Endothelial cell of umbilical vein (primary cell): ENCODE results near the gene NNT. TPM values are rescaled to one million over a fixed set of nuclear protein-coding genes. Genes with fewer than 3 reads are reported as not detected.

Source experiments
- BruUV-seq: library from RNA; stranded (reverse); fragments of 400-500 nt; replicated peaks from 2 replicates; lab custom pipeline; 2021; lab: Mats Ljungman, UMichigan
- CTCF ChIA-PET: fragments of 300-600, 350-600 bp; sonication (Branson Sonifier 250); formaldehyde crosslinking; loops from one replicate; lab custom pipeline; 2021; ENCODE audit warnings: antibody characterized with exemption, inconsistent platforms; lab: Charles Lee
- POLR2A ChIA-PET: fragments of 300-600, 350-600 bp; sonication (Branson Sonifier 250); formaldehyde crosslinking; loops from one replicate; lab custom pipeline; 2021; ENCODE audit warnings: antibody characterized with exemption, inconsistent platforms; lab: Charles Lee
- DNase-seq: peaks from one replicate; pipeline ENCODE4 v3.0.0-alpha.2; 2011; ENCODE audit warnings: low read depth, low spot score
- FAIRE-seq: peaks from 2 replicates; lab custom pipeline; 2011; peaks lifted over from hg19 to GRCh38; lab: Jason Lieb, UNC
- H2AFZ ChIP-seq: 2 replicates; pipeline ENCODE4 v1.6.0; 2012; ENCODE audit warnings: low read depth, low read length, control low read depth, inconsistent platforms
- H3K27ac ChIP-seq: 2 replicates; pipeline ENCODE4 v1.5.1; 2011; ENCODE audit warnings: low read depth, mild to moderate bottlenecking, control low read depth, low read length, moderate library complexity; ENCODE audit not compliant: insufficient read depth
- H3K27me3 ChIP-seq, 2 experiments: 2 replicates each; pipeline versions ENCODE4 v1.6.0 to v1.6.1; 2011; ENCODE audit warnings: low read length in 2 of 2, mixed read lengths in 1 of 2; ENCODE audit not compliant: control insufficient read depth in 2 of 2, insufficient read depth in 2 of 2
- H3K36me3 ChIP-seq, 2 experiments: 2 replicates in 1 of 2; 3 replicates in 1 of 2; pipeline ENCODE4 v1.5.1; 2011; ENCODE audit warnings: low read length in 2 of 2, mild to moderate bottlenecking in 1 of 2, moderate library complexity in 1 of 2; ENCODE audit not compliant: control insufficient read depth in 2 of 2, insufficient read depth in 2 of 2; ENCODE audit errors: extremely low read depth in 1 of 2
- H3K4me1 ChIP-seq: 3 replicates; pipeline ENCODE4 v1.5.1; 2011; ENCODE audit warnings: mild to moderate bottlenecking, low read length; ENCODE audit not compliant: control insufficient read depth, insufficient read depth; ENCODE audit errors: extremely low read depth
- H3K4me2 ChIP-seq: 2 replicates; pipeline ENCODE4 v1.6.1; 2011; ENCODE audit warnings: low read length, control low read depth, mixed read lengths; ENCODE audit not compliant: insufficient read depth
- H3K4me3 ChIP-seq, 3 experiments: fragments of 200-600 bp in 1 of 3; sonication (generic), shearing (Covaris generic) in 1 of 3; replicated peaks in 1 of 3; 2 replicates each; pipeline ENCODE4 v1.5.1; 2011 to 2016; ENCODE audit warnings: control low read depth in 3 of 3, low read length in 3 of 3, mild to moderate bottlenecking in 2 of 3, inconsistent platforms in 1 of 3, low read depth in 1 of 3, moderate library complexity in 1 of 3; ENCODE audit not compliant: insufficient read depth in 1 of 3
- H3K79me2 ChIP-seq: 2 replicates; pipeline ENCODE4 v1.6.0; 2012; ENCODE audit warnings: low read length, inconsistent platforms; ENCODE audit not compliant: control insufficient read depth, insufficient read depth
- H3K9ac ChIP-seq: replicated peaks from 2 replicates; pipeline ENCODE3; 2011; ENCODE audit warnings: low read length, control low read depth; ENCODE audit not compliant: insufficient read depth; ENCODE audit errors: extremely low read depth
- H3K9me1 ChIP-seq: replicated peaks from 3 replicates; pipeline ENCODE4 v1.6.0; 2011; ENCODE audit warnings: mild to moderate bottlenecking, low read length; ENCODE audit not compliant: control insufficient read depth, insufficient read depth; ENCODE audit errors: extremely low read depth
- H3K9me3 ChIP-seq: replicated peaks from 2 replicates; pipeline ENCODE4 v1.5.1; 2012; ENCODE audit warnings: low read length, inconsistent platforms; ENCODE audit not compliant: control insufficient read depth, insufficient read depth
- H4K20me1 ChIP-seq: replicated peaks from 2 replicates; pipeline ENCODE3; 2011; ENCODE audit warnings: mild to moderate bottlenecking, low read length; ENCODE audit not compliant: control insufficient read depth, insufficient read depth; ENCODE audit errors: extremely low read depth
- CTCF ChIP-seq, 2 donors: IDR thresholded peaks; 1 replicate in 1 of 2; 2 replicates in 1 of 2; pipeline ENCODE4 v1.5.1; 2011; ENCODE audit warnings: low read length in 2 of 2, mild to moderate bottlenecking in 2 of 2, moderate library complexity in 2 of 2, control low read depth in 1 of 2, inconsistent platforms in 1 of 2, low read depth in 1 of 2; ENCODE audit not compliant: insufficient read depth in 1 of 2; ENCODE audit errors: extremely low read depth in 1 of 2
- EZH2 ChIP-seq: IDR thresholded peaks from 2 replicates; pipeline ENCODE4 v1.6.1; 2012; ENCODE audit warnings: borderline replicate concordance, low read depth, mild to moderate bottlenecking, moderate library complexity, low read length, inconsistent platforms; ENCODE audit not compliant: severe bottlenecking
- FOS ChIP-seq: IDR thresholded peaks from 2 replicates; pipeline ENCODE4 v1.6.1; 2011; ENCODE audit warnings: mild to moderate bottlenecking, low read length, moderate library complexity, borderline replicate concordance; ENCODE audit not compliant: insufficient read depth
- GATA2 ChIP-seq: IDR thresholded peaks from 2 replicates; pipeline ENCODE4 v1.7.0; 2011; ENCODE audit warnings: low read depth, mild to moderate bottlenecking, moderate library complexity, mixed read lengths, low read length; ENCODE audit not compliant: insufficient read length, insufficient read depth
- JUN ChIP-seq: IDR thresholded peaks from 2 replicates; pipeline ENCODE4 v1.6.1; 2011; ENCODE audit warnings: borderline replicate concordance, low read depth; ENCODE audit not compliant: insufficient read length, insufficient read depth
- MAX ChIP-seq: IDR thresholded peaks from 2 replicates; pipeline ENCODE4 v1.6.1; 2011; ENCODE audit not compliant: insufficient read depth, insufficient read length
- MYC ChIP-seq: IDR thresholded peaks from one replicate; pipeline ENCODE4 v1.6.1; 2011; ENCODE audit warnings: mild to moderate bottlenecking, low read depth, low read length
- dilution Hi-C: fragments of 300-500 bp; cut with MboI; formaldehyde crosslinking; loops from one replicate; pipeline ENCODE4 v1.15.0; 2019; ENCODE audit warnings: low sequenced_read_pairs; ENCODE audit not compliant: extremely low pct_ligation_motif_present
- intact Hi-C: fragments of 100-400 bp; cut with micrococcal nuclease; formaldehyde crosslinking; loops from one replicate; pipeline ENCODE4 v1.10.0; 2022
- polyA plus RNA-seq, 4 experiments: library from polyadenylated mRNA; depleted of rRNA in 3 of 4; stranded (reverse) in 3 of 4; unstranded in 1 of 4; fragments of >200 nt; gene quantifications; 2 replicates each; pipeline versions ENCODE4 v1.2.1 to v1.2.3, GENCODE V29; 2011 to 2012; ENCODE audit warnings: missing spikeins in 1 of 4
- total RNA-seq: library from RNA; stranded (reverse); gene quantifications from 2 replicates; pipeline ENCODE4 v1.2.3, GENCODE V29; 2021

The NNT gene
- total and polyA plus RNA-seq, 2 donors (not counting 3 experiments of a cell fraction or from before 2014, with no cell fraction given), result 38.2 to 82.5 TPM

DNA sequence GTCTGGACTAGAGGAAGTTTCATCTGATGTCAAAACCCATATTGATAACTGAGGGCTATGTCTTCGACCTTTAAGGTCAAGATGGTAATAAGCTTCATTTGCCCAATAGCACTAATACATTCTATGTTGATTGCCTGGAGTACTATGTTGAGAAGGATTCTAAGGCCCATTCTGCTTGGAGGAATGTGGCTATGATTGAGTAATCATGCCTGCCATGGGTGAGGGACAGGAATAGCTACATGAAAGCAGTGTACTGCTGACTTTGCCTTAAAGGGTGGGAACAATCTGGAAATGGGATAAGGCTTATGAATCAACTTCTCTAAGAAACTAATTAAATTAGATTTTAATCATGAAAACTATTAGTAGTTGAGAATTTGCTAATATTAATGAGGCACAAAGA is 13.6 kb downstream of the NNT start:
- Histone ChIP-seq H3K36me3 (peaks cover 6 to 10% of the 10 kb centered on the region in 2 experiments), H3K9me3 (no peaks in the 10 kb centered on the region), H3K27me3 (no peaks in the 10 kb centered on the region), H4K20me1 (no peaks in the 10 kb centered on the region), H3K27ac (no peak overlapping the region), H3K4me3 (no peak overlapping the region), H3K9ac (no peak overlapping the region), H3K79me2 (no peaks in the 10 kb centered on the region), H2AFZ (no peak overlapping the region), H3K4me1 (no peaks in the 10 kb centered on the region), H3K9me1 (no peaks in the 10 kb centered on the region), H3K4me2 (no peak overlapping the region)
- dilution Hi-C loops, result no loop called here
- FAIRE-seq, result no peak
- TF ChIP-seq JUN (no peak), MYC (no peak), FOS (no peak), MAX (no peak), CTCF (IDR thresholded peaks at IDR 0.05; ENCODE audit: extremely low read depth in 1 of 2, insufficient read depth in 1 of 2, low read depth in 1 of 2, low read length in 2 of 2) (no peak), EZH2 (no peak), GATA2 (no peak)
- ChIA-PET CTCF (interaction anchor here (0.9 to 3.2 kb wide), 2 partner anchors 15 to 27 kb away, joined by 3 to 14 read pairs; no protein-coding TSS in a partner anchor), POLR2A (interaction anchor here (1.0 kb wide), 1 partner anchor 11 kb away, joined by 3 read pairs; no protein-coding TSS in a partner anchor)
- intact Hi-C loops, result no loop called here
- no TSS peak for BruUV-seq
- DNase-seq, result no peak
